Vagina (tissue), 2 donors: ENCODE results near the gene RNASEH2B. TPM values are rescaled to one million over a fixed set of nuclear protein-coding genes. Genes with fewer than 3 reads are reported as not detected.

Experiments
- DNase-seq, 2 donors: peaks; one replicate each; pipeline ENCODE4 v3.0.0-alpha.2; 2017; ENCODE audit errors: extremely low spot score in 2 of 2
- H3K27ac ChIP-seq: fragments of 200-600 bp; sonication (generic); one replicate; pipeline ENCODE4 v1.5.1; 2019
- H3K27me3 ChIP-seq: fragments of 200-600 bp; sonication (generic); one replicate; pipeline ENCODE4 v1.5.1; 2019
- H3K36me3 ChIP-seq, 2 donors: fragments of 200-600 bp; sonication (generic); one replicate each; pipeline ENCODE4 v1.5.1; 2017 to 2019
- H3K4me1 ChIP-seq: fragments of 200-600 bp; sonication (generic); one replicate; pipeline ENCODE4 v1.5.1; 2019
- H3K4me3 ChIP-seq, 2 donors: fragments of 200-600 bp; sonication (generic); 1 replicate in 1 of 2; 2 replicates in 1 of 2; pipeline ENCODE4 v1.5.1; 2016 to 2019
- H3K9me3 ChIP-seq: fragments of 200-600 bp; sonication (generic); one replicate; pipeline ENCODE4 v1.5.1; 2019
- POLR2A ChIP-seq, 2 donors: fragments of 450-650 bp; IDR thresholded peaks; one replicate each; pipeline ENCODE4 v1.6.1; 2017; ENCODE audit warnings: antibody characterized with exemption in 2 of 2, mild to moderate bottlenecking in 2 of 2, moderate library complexity in 2 of 2
- POLR2AphosphoS5 ChIP-seq, 2 donors: sonication (generic); formaldehyde crosslinking; IDR thresholded peaks; one replicate each; pipeline ENCODE4 v1.9.0; 2017; ENCODE audit warnings: antibody characterized with exemption in 2 of 2, mild to moderate bottlenecking in 2 of 2, low read depth in 1 of 2; ENCODE audit not compliant: insufficient read depth in 1 of 2
- intact Hi-C: fragments of 100-400 bp; cut with DNase I; formaldehyde crosslinking; loops from one replicate; pipeline ENCODE4 v1.15.1; 2023
- total RNA-seq: library from RNA; depleted of rRNA; stranded (reverse); fragments of >200 nt; gene quantifications from one replicate; pipeline ENCODE4 v1.2.3, GENCODE V29; 2016
- TF ChIP-seq, protein P1 (sequence below), 3 experiments: fragments of 450-650 bp in 2 of 3; fragments of 200-600 bp in 1 of 3; sonication (generic) in 1 of 3; IDR thresholded peaks; one replicate each; pipeline ENCODE4 v1.5.1; 2017 to 2019; ENCODE audit warnings: antibody characterized with exemption in 3 of 3, mild to moderate bottlenecking in 2 of 3, moderate library complexity in 2 of 3

Gene RNASEH2B
- total RNA-seq, 1 donor from 2014 or later: 72.9 TPM

DNA sequence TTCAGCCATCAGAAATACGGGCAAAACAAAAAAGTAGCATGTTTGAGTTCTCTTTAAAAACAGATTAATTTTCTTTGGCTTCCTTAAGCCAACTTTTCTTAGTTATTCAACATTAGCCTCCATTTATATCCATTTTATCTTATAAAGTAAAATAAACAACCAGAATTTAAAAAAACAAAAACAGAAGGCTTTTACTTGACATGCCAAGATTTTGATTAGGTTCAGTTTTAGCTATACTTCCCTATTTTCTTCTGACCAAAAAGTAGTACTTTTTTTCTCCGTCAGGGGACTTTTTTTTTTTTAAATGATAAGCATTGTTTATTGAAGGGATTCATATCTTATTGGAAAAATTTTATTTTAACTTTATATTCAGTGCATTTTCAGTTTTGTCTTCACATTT is 18.1 kb downstream of the RNASEH2B start:
- intact Hi-C loops: no loop called here
- Histone ChIP-seq H3K36me3 (peaks cover 0 to 5% of the 10 kb centered on the region in 2 donors), H3K4me3 (no peak overlapping the region)

DNA sequence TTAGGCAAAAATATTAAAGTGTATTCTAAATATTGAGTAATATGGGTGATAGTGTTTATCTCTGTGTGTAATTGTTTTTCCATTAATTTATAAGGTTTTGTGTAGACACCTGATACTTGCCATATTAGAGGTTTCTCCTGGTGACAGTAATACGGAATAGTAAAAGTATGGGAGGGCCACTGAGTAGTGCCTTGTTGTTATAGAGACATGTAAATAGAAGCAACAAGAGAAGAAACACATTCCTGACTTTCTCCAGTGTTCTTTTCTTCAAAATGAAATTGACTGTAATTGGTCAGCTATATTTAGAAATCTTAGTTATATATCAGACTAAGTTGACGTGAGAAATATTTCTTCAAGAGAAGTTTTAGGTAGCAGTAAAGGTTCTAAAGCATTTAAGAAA is 18.5 kb downstream of the RNASEH2B start:
- H3K9me3 ChIP-seq: no peaks in the 10 kb centered on the region
- H3K4me1 ChIP-seq: peaks cover 7% of the 10 kb centered on the region
- intact Hi-C loops: no loop called here
- DNase-seq: no peak
- H3K27me3 ChIP-seq: no peaks in the 10 kb centered on the region
- no peak overlapping the region for H3K4me3 ChIP-seq
- TF ChIP-seq POLR2A (IDR thresholded peaks at IDR 0.05) (no peak), POLR2AphosphoS5 (IDR thresholded peaks at IDR 0.05; ENCODE audit: insufficient read depth in 1 of 2, low read depth in 1 of 2) (no peak)
- TF ChIP-seq, protein P1, sequence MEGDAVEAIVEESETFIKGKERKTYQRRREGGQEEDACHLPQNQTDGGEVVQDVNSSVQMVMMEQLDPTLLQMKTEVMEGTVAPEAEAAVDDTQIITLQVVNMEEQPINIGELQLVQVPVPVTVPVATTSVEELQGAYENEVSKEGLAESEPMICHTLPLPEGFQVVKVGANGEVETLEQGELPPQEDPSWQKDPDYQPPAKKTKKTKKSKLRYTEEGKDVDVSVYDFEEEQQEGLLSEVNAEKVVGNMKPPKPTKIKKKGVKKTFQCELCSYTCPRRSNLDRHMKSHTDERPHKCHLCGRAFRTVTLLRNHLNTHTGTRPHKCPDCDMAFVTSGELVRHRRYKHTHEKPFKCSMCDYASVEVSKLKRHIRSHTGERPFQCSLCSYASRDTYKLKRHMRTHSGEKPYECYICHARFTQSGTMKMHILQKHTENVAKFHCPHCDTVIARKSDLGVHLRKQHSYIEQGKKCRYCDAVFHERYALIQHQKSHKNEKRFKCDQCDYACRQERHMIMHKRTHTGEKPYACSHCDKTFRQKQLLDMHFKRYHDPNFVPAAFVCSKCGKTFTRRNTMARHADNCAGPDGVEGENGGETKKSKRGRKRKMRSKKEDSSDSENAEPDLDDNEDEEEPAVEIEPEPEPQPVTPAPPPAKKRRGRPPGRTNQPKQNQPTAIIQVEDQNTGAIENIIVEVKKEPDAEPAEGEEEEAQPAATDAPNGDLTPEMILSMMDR (IDR thresholded peaks at IDR 0.05): no peak
- no peak overlapping the region for H3K27ac ChIP-seq
- H3K36me3 ChIP-seq: peaks cover 0 to 9% of the 10 kb centered on the region in 2 donors

More for the DNA sequence above, 18.1 kb downstream of the RNASEH2B start:
- H3K4me1 ChIP-seq: peaks cover 7% of the 10 kb centered on the region
- no peak overlapping the region for H3K27ac ChIP-seq
- H3K9me3 ChIP-seq: no peaks in the 10 kb centered on the region
- DNase-seq: no peak
- H3K27me3 ChIP-seq: no peaks in the 10 kb centered on the region
- TF ChIP-seq, protein P1 (IDR thresholded peaks at IDR 0.05): no peak
- no peak for TF ChIP-seq POLR2AphosphoS5 (IDR thresholded peaks at IDR 0.05; ENCODE audit: insufficient read depth in 1 of 2, low read depth in 1 of 2)
- no peak for TF ChIP-seq POLR2A (IDR thresholded peaks at IDR 0.05)

DNA sequence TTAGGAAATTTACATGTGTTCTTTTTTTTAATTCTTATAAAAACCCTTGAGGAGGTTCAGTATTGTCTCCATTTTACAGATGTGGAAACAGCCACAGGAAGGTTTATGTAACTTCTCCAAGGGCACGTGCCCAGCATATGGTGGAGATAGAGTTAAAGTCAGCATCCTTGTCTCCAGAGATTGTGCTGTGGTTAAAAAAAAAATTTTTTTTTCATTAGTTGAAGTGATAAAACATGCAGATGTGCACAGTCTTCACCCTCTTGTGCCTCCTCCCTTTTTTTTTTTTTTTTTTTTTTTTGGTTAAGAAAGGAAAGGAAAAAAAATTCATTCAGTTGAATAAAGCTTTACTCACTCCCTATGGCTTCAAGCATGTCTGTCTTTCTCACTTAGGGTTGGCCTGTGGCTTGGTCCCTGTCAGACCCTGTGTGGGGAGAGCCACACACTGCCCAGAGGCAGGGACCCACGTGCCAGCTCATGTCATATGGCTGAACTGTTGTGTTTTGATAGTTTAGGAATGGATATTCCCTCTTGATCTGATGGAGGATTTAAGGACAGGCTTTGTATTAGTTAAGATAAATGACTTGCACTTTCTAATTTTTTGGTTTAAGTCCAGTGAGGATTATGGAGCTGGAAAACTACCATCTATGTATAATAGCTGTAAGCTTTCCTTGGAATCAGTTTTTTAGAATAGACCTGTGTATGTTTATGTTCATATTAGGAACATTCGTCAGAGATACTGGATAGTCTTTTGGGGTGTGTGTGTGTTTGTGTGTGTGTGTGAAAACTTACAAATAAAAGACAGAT is 19.3 kb downstream of the RNASEH2B start:
- peaks cover 7% of the 10 kb centered on the region for H3K4me1 ChIP-seq
- DNase-seq: no peak
- peaks cover 0 to 12% of the 10 kb centered on the region in 2 donors for H3K36me3 ChIP-seq
- no peak overlapping the region for H3K4me3 ChIP-seq
- no peaks in the 10 kb centered on the region for H3K9me3 ChIP-seq
- H3K27ac ChIP-seq: no peak overlapping the region
- TF ChIP-seq POLR2A (IDR thresholded peaks at IDR 0.05) (no peak), POLR2AphosphoS5 (IDR thresholded peaks at IDR 0.05; ENCODE audit: insufficient read depth in 1 of 2, low read depth in 1 of 2) (no peak)
- TF ChIP-seq, protein P1 (IDR thresholded peaks at IDR 0.05): no peak
- intact Hi-C loops: no loop called here
- H3K27me3 ChIP-seq: no peaks in the 10 kb centered on the region

DNA sequence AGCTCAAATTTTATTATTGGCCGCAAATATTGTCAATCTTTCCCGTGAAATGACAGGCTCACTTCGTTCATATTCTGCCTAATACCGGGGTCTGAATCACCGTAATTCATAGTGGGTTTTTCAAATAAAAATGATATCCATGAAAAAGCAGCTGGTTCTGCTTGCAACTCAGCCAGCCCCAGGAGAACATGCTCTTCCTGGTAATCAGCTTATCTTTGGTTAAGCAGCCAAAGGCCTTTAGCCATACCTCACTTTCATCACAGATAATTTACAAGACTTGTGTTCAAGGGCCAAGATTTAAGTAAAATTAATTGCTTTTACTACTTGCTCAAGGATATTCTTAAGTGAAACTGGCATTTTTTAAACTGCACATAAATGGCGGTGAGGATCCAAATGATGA is 22.5 kb downstream of the RNASEH2B start:
- Histone ChIP-seq H3K9me3 (no peaks in the 10 kb centered on the region), H3K4me1 (peaks cover 7% of the 10 kb centered on the region), H3K36me3 (peaks cover 0 to 24% of the 10 kb centered on the region in 2 donors), H3K4me3 (no peak overlapping the region), H3K27me3 (no peaks in the 10 kb centered on the region), H3K27ac (no peak overlapping the region)
- DNase-seq: no peak
- TF ChIP-seq, protein P1 (IDR thresholded peaks at IDR 0.05): no peak
- TF ChIP-seq POLR2AphosphoS5 (IDR thresholded peaks at IDR 0.05; ENCODE audit: insufficient read depth in 1 of 2, low read depth in 1 of 2) (no peak), POLR2A (IDR thresholded peaks at IDR 0.05) (no peak)
- intact Hi-C loops: no loop called here
